ENCODE measurements around the gene CRB2. TPM values are rescaled to one million over a fixed set of nuclear protein-coding genes. Genes with fewer than 3 reads are reported as not detected.

The CRB2 gene
- total and polyA plus RNA-seq, 2 donors (not counting 3 experiments of a cell fraction or from before 2014, with no cell fraction given), result not detected

GRCh38 chr9:123341816-123342215, 14.2 kb upstream of the CRB2 start:
- no peak overlapping the region for H3K9ac ChIP-seq (replicated peaks; ENCODE audit: extremely low read depth, insufficient read depth, low read length)
- H3K4me3 ChIP-seq (replicated peaks in 1 of 3; ENCODE audit: insufficient read depth in 1 of 3, low read depth in 1 of 3, low read length in 3 of 3), result no peak overlapping the region
- ChIA-PET POLR2A (no interaction called here), CTCF (interaction anchor here (3.6 kb wide), 1 partner anchor 8 kb away, joined by 13 read pairs; no protein-coding TSS in a partner anchor)
- no peaks in the 10 kb centered on the region for H3K79me2 ChIP-seq (ENCODE audit: control insufficient read depth, insufficient read depth, low read length)
- H3K27ac ChIP-seq (ENCODE audit: insufficient read depth, low read depth, low read length), result no peak overlapping the region
- H3K36me3 ChIP-seq (ENCODE audit: control insufficient read depth in 2 of 2, extremely low read depth in 1 of 2, insufficient read depth in 2 of 2, low read length in 2 of 2), result no peaks in the 10 kb centered on the region
- DNase-seq (ENCODE audit: low read depth, low spot score) (no peak), FAIRE-seq (no peak)
- intact Hi-C loops (cut with micrococcal nuclease) (no loop called here), dilution Hi-C loops (cut with MboI; ENCODE audit: extremely low pct_ligation_motif_present, low sequenced_read_pairs) (no loop called here)
- no peaks in the 10 kb centered on the region for H4K20me1 ChIP-seq (replicated peaks; ENCODE audit: control insufficient read depth, extremely low read depth, insufficient read depth, low read length)
- H2AFZ ChIP-seq (ENCODE audit: low read depth, low read length), result no peak overlapping the region
- no peaks in the 10 kb centered on the region for H3K9me3 ChIP-seq (replicated peaks; ENCODE audit: control insufficient read depth, insufficient read depth, low read length)
- no peaks in the 10 kb centered on the region for H3K27me3 ChIP-seq (ENCODE audit: control insufficient read depth in 2 of 2, insufficient read depth in 2 of 2, low read length in 2 of 2)
- no peak overlapping the region for H3K4me2 ChIP-seq (ENCODE audit: insufficient read depth, low read length)
- no peaks in the 10 kb centered on the region for H3K4me1 ChIP-seq (ENCODE audit: control insufficient read depth, extremely low read depth, insufficient read depth, low read length)
- BruUV-seq (replicated peaks), result no TSS peak
- TF ChIP-seq GATA2 (IDR thresholded peaks at IDR 0.05; ENCODE audit: insufficient read depth, insufficient read length, low read depth, low read length) (no peak), JUN (IDR thresholded peaks at IDR 0.05; ENCODE audit: borderline replicate concordance, insufficient read depth, insufficient read length, low read depth) (no peak), POLR2A (IDR thresholded peaks at IDR 0.05; ENCODE audit: low read depth, low read length) (no peak), MAX (IDR thresholded peaks at IDR 0.05; ENCODE audit: insufficient read depth, insufficient read length) (no peak), FOS (IDR thresholded peaks at IDR 0.05; ENCODE audit: borderline replicate concordance, insufficient read depth, low read length) (no peak), MYC (IDR thresholded peaks at IDR 0.05; ENCODE audit: low read depth, low read length) (no peak), POLR2AphosphoS5 (IDR thresholded peaks at IDR 0.05; ENCODE audit: insufficient read depth, low read depth, low read length) (no peak), EZH2 (IDR thresholded peaks at IDR 0.05; ENCODE audit: borderline replicate concordance, low read depth, low read length, severe bottlenecking) (no peak), CTCF (IDR thresholded peaks at IDR 0.05; ENCODE audit: extremely low read depth in 1 of 2, insufficient read depth in 1 of 2, low read depth in 1 of 2, low read length in 2 of 2) (no peak)
- no peaks in the 10 kb centered on the region for H3K9me1 ChIP-seq (replicated peaks; ENCODE audit: control insufficient read depth, extremely low read depth, insufficient read depth, low read length)
